Calu3 (cell line): ENCODE data around the gene SLC20A1. TPM values are rescaled to one million over a fixed set of nuclear protein-coding genes. Genes with fewer than 3 reads are reported as not detected.

Experiments used
- BruUV-seq: library from RNA; stranded (reverse); fragments of 400-500 nt; replicated peaks from 2 replicates; lab custom pipeline; 2021; lab: Mats Ljungman, UMichigan
- CTCF ChIA-PET: fragments of 300-600 bp; sonication (Branson Sonifier 250); formaldehyde crosslinking; loops from one replicate; lab custom pipeline; 2022; ENCODE audit warnings: antibody characterized with exemption; lab: Charles Lee
- DNase-seq: peaks from one replicate; pipeline ENCODE4 v3.0.0; 2022
- H3K27ac Mint-ChIP-seq: one replicate; pipeline ENCODE4 v1.8.0; 2022; ENCODE audit warnings: mixed read lengths; ENCODE audit not compliant: unreplicated experiment
- H3K27me3 Mint-ChIP-seq: one replicate; pipeline ENCODE4 v1.8.0; 2022; ENCODE audit warnings: mixed read lengths; ENCODE audit not compliant: unreplicated experiment
- H3K36me3 Mint-ChIP-seq: one replicate; pipeline ENCODE4 v1.8.0; 2022; ENCODE audit warnings: mild to moderate bottlenecking, moderate library complexity, mixed read lengths; ENCODE audit not compliant: insufficient read depth, unreplicated experiment
- H3K4me1 Mint-ChIP-seq: one replicate; pipeline ENCODE4 v1.8.0; 2022; ENCODE audit warnings: mild to moderate bottlenecking, low read depth, mixed read lengths; ENCODE audit not compliant: unreplicated experiment
- H3K4me3 Mint-ChIP-seq: one replicate; pipeline ENCODE4 v1.8.0; 2022; ENCODE audit warnings: mild to moderate bottlenecking, low read depth, moderate library complexity, mixed read lengths; ENCODE audit not compliant: unreplicated experiment
- H3K9me3 Mint-ChIP-seq: one replicate; pipeline ENCODE4 v1.8.0; 2022; ENCODE audit warnings: low read depth, mixed read lengths; ENCODE audit not compliant: unreplicated experiment
- intact Hi-C: fragments of 100-400 bp; cut with micrococcal nuclease; formaldehyde crosslinking; loops from one replicate; pipeline ENCODE4 v1.10.0; 2022; ENCODE audit not compliant: unreplicated experiment
- total RNA-seq: library from RNA; stranded (reverse); gene quantifications from 2 replicates; pipeline ENCODE4 v1.2.3, GENCODE V29; 2022
- TF ChIP-seq, protein P1 (sequence below): fragments of 200-600 bp; IDR thresholded peaks from one replicate; pipeline ENCODE4 v1.8.0; 2022; ENCODE audit warnings: antibody characterized with exemption; ENCODE audit not compliant: unreplicated experiment

Gene SLC20A1
- total RNA-seq, 1 experiment from 2014 or later, result 84.5 TPM

DNA sequence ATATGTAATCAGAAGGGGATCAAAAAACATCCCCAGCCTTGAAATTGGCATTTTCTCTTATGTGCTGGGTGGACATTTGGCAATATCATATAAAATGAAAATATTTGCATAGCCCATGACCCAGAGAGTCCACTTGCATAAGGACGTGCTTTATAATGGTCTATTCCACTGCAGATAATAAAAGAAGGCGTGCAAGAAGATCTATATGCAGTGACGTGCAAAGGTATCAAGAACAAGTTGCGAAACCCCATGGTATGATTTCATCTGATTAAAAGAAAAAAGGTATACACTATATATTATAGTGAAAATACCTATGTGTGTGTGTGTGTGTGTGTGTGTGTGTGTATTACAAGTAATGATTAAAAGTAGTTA, 8.5 kb upstream of the SLC20A1 start:
- TF ChIP-seq, protein P1, sequence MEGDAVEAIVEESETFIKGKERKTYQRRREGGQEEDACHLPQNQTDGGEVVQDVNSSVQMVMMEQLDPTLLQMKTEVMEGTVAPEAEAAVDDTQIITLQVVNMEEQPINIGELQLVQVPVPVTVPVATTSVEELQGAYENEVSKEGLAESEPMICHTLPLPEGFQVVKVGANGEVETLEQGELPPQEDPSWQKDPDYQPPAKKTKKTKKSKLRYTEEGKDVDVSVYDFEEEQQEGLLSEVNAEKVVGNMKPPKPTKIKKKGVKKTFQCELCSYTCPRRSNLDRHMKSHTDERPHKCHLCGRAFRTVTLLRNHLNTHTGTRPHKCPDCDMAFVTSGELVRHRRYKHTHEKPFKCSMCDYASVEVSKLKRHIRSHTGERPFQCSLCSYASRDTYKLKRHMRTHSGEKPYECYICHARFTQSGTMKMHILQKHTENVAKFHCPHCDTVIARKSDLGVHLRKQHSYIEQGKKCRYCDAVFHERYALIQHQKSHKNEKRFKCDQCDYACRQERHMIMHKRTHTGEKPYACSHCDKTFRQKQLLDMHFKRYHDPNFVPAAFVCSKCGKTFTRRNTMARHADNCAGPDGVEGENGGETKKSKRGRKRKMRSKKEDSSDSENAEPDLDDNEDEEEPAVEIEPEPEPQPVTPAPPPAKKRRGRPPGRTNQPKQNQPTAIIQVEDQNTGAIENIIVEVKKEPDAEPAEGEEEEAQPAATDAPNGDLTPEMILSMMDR, result no peak
- no peak for DNase-seq
- Mint-ChIP-seq H3K27me3 (no peaks in the 10 kb centered on the region), H3K4me1 (peaks cover 33% of the 10 kb centered on the region), H3K27ac (no peak overlapping the region), H3K9me3 (no peaks in the 10 kb centered on the region), H3K4me3 (no peak overlapping the region), H3K36me3 (peaks cover 3% of the 10 kb centered on the region)
- no TSS peak for BruUV-seq
- CTCF ChIA-PET, result interaction anchor here (0.6 to 0.8 kb wide), 6 partner anchors 10 to 287 kb away, joined by 3 to 4 read pairs (median 3); no protein-coding TSS in a partner anchor
- intact Hi-C loops, result no loop called here

DNA sequence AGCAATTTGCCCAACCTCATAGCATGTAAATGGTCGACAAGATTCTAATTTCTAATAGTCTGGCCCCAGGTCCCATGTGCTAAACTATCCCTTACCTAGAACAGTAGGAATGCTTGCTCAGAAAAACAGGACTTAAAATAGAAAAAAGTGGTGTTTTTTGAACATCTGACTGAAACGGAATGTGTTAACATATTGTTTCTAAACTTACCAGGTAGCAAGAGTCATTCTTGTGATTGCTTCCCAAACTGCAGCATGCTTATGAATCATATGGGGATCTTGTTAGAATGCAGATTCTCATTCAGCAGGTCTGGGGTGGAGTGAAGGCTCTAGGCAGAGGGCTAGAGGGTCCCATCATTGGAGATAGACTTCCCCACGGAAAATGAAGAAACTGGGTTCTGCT, 5.8 kb upstream of the SLC20A1 start:
- Mint-ChIP-seq H3K9me3 (no peaks in the 10 kb centered on the region), H3K4me1 (peaks cover 55% of the 10 kb centered on the region), H3K4me3 (no peak overlapping the region), H3K27me3 (no peaks in the 10 kb centered on the region), H3K36me3 (peaks cover 18% of the 10 kb centered on the region), H3K27ac (no peak overlapping the region)
- intact Hi-C loops, result no loop called here
- no TSS peak for BruUV-seq
- CTCF ChIA-PET, result no interaction called here
- DNase-seq, result no peak
- TF ChIP-seq, protein P1, result no peak

DNA sequence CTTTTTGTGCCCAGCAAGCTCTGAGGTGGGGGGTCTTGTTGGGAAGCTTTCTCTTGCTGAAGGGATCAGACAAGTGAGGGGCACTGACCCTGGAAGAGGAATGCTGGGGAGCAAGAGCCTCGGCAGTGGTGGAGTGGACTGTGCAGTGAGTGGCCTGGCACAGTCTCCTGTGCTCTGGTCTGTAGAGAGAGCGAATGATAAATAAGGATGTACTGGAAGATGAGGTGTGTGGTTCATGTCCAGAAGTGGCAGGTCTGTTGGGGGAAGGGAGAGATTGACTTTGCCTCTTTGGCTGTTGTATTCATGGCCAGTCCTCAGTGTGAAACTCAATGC, 5.3 kb upstream of the SLC20A1 start:
- CTCF ChIA-PET, result interaction anchor here (0.8 kb wide), 1 partner anchor 13 kb away, joined by 4 read pairs; no protein-coding TSS in a partner anchor
- DNase-seq, result no peak
- H3K36me3 Mint-ChIP-seq, result peaks cover 23% of the 10 kb centered on the region
- peaks cover 55% of the 10 kb centered on the region for H3K4me1 Mint-ChIP-seq
- H3K9me3 Mint-ChIP-seq, result no peaks in the 10 kb centered on the region
- TF ChIP-seq, protein P1, result no peak
- intact Hi-C loops, result no loop called here
- BruUV-seq, result no TSS peak
- H3K27me3 Mint-ChIP-seq, result no peaks in the 10 kb centered on the region
- peak overlapping the region; percentile 40 for H3K27ac Mint-ChIP-seq
- no peak overlapping the region for H3K4me3 Mint-ChIP-seq

GRCh38 chr2:112640800-112641675, 4.7 kb upstream of the SLC20A1 start:
- Mint-ChIP-seq H3K27me3 (no peaks in the 10 kb centered on the region), H3K4me1 (peaks cover 55% of the 10 kb centered on the region), H3K9me3 (no peaks in the 10 kb centered on the region), H3K27ac (peak overlapping the region; percentile 40), H3K4me3 (no peak overlapping the region), H3K36me3 (peaks cover 29% of the 10 kb centered on the region)
- intact Hi-C loops, result no loop called here
- DNase-seq, result peak; percentile 30
- TF ChIP-seq, protein P1, result no peak
- no TSS peak for BruUV-seq
- CTCF ChIA-PET, result interaction anchor here (0.8 to 1.1 kb wide), 2 partner anchors 10 to 13 kb away, joined by 4 to 5 read pairs; no protein-coding TSS in a partner anchor
